Measurements from ENCODE around the gene EXOC4. TPM values are rescaled to one million over a fixed set of nuclear protein-coding genes. Genes with fewer than 3 reads are reported as not detected.

EXOC4 gene
- total and polyA plus RNA-seq, 2 of the 8 experiments (the other 6 are each of a cell fraction or from before 2014, with no cell fraction given): 27.0 to 67.3 TPM

GRCh38 chr7:133754708-133755107 is 501.8 kb downstream of the EXOC4 start:
- Histone ChIP-seq H2BK15ac (ENCODE audit: low read length) (no peak overlapping the region), H3K79me1 (ENCODE audit: low read depth, low read length) (no peaks in the 10 kb centered on the region), H2BK5ac (ENCODE audit: low read depth, low read length) (no peak overlapping the region), H3K4ac (replicated peaks; ENCODE audit: insufficient read length, low read depth, low read length) (no peak overlapping the region), H3K9ac (replicated peaks in 1 of 4; ENCODE audit: extremely low read depth in 1 of 4, low read depth in 3 of 4, low read length in 3 of 4) (no peak overlapping the region), H2AFZ (ENCODE audit: low read length) (no peak overlapping the region), H3K9me3 (ENCODE audit: insufficient read depth in 2 of 2, low read depth in 1 of 2, low read length in 1 of 2) (no peaks in the 10 kb centered on the region), H3K23ac (ENCODE audit: insufficient read length) (no peak overlapping the region), H4K8ac (ENCODE audit: extremely low read depth, insufficient read depth, low read length) (no peak overlapping the region), H4K91ac (replicated peaks; ENCODE audit: insufficient read length, low read length) (no peak overlapping the region), H3K56ac (replicated peaks; ENCODE audit: insufficient read length, low read depth, low read length) (no peak overlapping the region), H3K79me2 (ENCODE audit: control insufficient read depth in 1 of 2, insufficient read depth in 2 of 2, low read length in 2 of 2) (no peaks in the 10 kb centered on the region), H3K27me3 (replicated peaks in 1 of 4; ENCODE audit: control insufficient read depth in 3 of 4, extremely low read depth in 1 of 4, insufficient read depth in 3 of 4, low read length in 3 of 4) (no peaks in the 10 kb centered on the region), H2BK12ac (ENCODE audit: low read depth, low read length) (no peak overlapping the region), H3K27ac (ENCODE audit: low read depth, low read length) (no peak overlapping the region), H3K4me3 (ENCODE audit: extremely low read depth in 1 of 4, insufficient read depth in 2 of 4, low read depth in 3 of 4, low read length in 4 of 4) (no peak overlapping the region), H3K4me2 (ENCODE audit: insufficient read depth in 1 of 2, low read depth in 2 of 2, low read length in 2 of 2) (no peak overlapping the region), H3K4me1 (replicated peaks in 1 of 4; ENCODE audit: control insufficient read depth in 3 of 4, insufficient read depth in 4 of 4, low read length in 3 of 4) (peaks cover 0 to 7% (median 3%) of the 10 kb centered on the region in 4 experiments; a peak in 4 of 7 replicates), H3K36me3 (ENCODE audit: control insufficient read depth in 2 of 4, insufficient read depth in 4 of 4, low read length in 3 of 4) (no peaks in the 10 kb centered on the region), H3K14ac (ENCODE audit: insufficient read length) (no peak overlapping the region), H2BK120ac (replicated peaks; ENCODE audit: low read depth, low read length) (no peak overlapping the region), H2AK5ac (ENCODE audit: low read depth, low read length) (no peak overlapping the region), H4K20me1 (replicated peaks in 1 of 2; ENCODE audit: control insufficient read depth in 1 of 2, insufficient read depth in 2 of 2, low read length in 2 of 2) (no peaks in the 10 kb centered on the region), H2BK20ac (ENCODE audit: low read length) (no peak overlapping the region), H4K5ac (ENCODE audit: insufficient read length, low read depth, low read length) (no peak overlapping the region), H3K18ac (ENCODE audit: extremely low read depth, low read length) (no peak overlapping the region), H3K23me2 (ENCODE audit: low read depth, low read length) (no peaks in the 10 kb centered on the region)
- POLR2A ChIA-PET (ENCODE audit: partially characterized antibody): no interaction called here
- no peak for DNase-seq (ENCODE audit: low read depth in 1 of 2, low spot score in 2 of 2)
- WGBS, 2 experiments (ENCODE audit: extremely low coverage in 1 of 2, insufficient coverage in 1 of 2, insufficient read length in 1 of 2, insufficient replicate concordance in 2 of 2, low coverage in 1 of 2, low lambda C conversion rate in 2 of 2, missing lambda C conversion rate in 1 of 2): 85% methylated on average over 1 of the region's 1 CpG; no CpG with 5 or more reads in 1 of the 2 experiments
- no peak for FAIRE-seq
- CTCF ChIA-PET (ENCODE audit: partially characterized antibody): interaction anchor here (1.3 to 2.7 kb wide), 2 partner anchors 11 to 12 kb away, joined by 3 to 11 read pairs; no protein-coding TSS in a partner anchor
- TF ChIP-seq, protein P1, sequence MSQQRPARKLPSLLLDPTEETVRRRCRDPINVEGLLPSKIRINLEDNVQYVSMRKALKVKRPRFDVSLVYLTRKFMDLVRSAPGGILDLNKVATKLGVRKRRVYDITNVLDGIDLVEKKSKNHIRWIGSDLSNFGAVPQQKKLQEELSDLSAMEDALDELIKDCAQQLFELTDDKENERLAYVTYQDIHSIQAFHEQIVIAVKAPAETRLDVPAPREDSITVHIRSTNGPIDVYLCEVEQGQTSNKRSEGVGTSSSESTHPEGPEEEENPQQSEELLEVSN (IDR thresholded peaks at IDR 0.05): no peak
- TF ChIP-seq BCL11A (IDR thresholded peaks at IDR 0.05; ENCODE audit: low read depth in 2 of 2, low read length in 2 of 2): no peak
- no peak for TF ChIP-seq CBX8 (IDR thresholded peaks at IDR 0.05; ENCODE audit: borderline replicate concordance, low read depth, low read length)
- no peak for TF ChIP-seq POLR2A (IDR thresholded peaks at IDR 0.05; ENCODE audit: control extremely low read depth in 1 of 2, low read depth in 2 of 2, low read length in 2 of 2)
- TF ChIP-seq CBX5 (IDR thresholded peaks at IDR 0.05; ENCODE audit: low read depth, low read length): no peak
- no peak for TF ChIP-seq JUND (IDR thresholded peaks at IDR 0.05; ENCODE audit: low read length)
- TF ChIP-seq SP2 (IDR thresholded peaks at IDR 0.05; ENCODE audit: low read length): no peak
- TF ChIP-seq TEAD4 (IDR thresholded peaks at IDR 0.05; ENCODE audit: low read depth, low read length): no peak
- no peak for TF ChIP-seq MAX (IDR thresholded peaks at IDR 0.05)
- TF ChIP-seq POU5F1 (IDR thresholded peaks at IDR 0.05; ENCODE audit: low read depth, low read length): no peak
- no peak for TF ChIP-seq GTF2F1 (IDR thresholded peaks at IDR 0.05; ENCODE audit: borderline replicate concordance, low read depth, low read length)
- no peak for TF ChIP-seq CTCF (IDR thresholded peaks at IDR 0.05; ENCODE audit: control extremely low read depth in 1 of 3, insufficient read depth in 1 of 3, low read depth in 1 of 3, low read length in 3 of 3)
